HL-60 (cell line): ENCODE measurements around the gene PHF21A.

Experiments
- DNase-seq, 2 experiments: peaks; one replicate each; pipeline ENCODE4 v3.0.0-alpha.2; 2010 to 2020; ENCODE audit warnings: low read depth in 1 of 2, low spot score in 1 of 2
- H3K27ac ChIP-seq: fragments of 250-450 bp; sonication (Bioruptor Pico); replicated peaks from 2 replicates; pipeline ENCODE4 v1.5.1; 2020; ENCODE audit warnings: mild to moderate bottlenecking, moderate library complexity
- H3K27me3 ChIP-seq: fragments of 250-450 bp; sonication (Bioruptor Pico); 2 replicates; pipeline ENCODE4 v1.5.1; 2021; ENCODE audit warnings: mild to moderate bottlenecking, moderate library complexity; ENCODE audit not compliant: insufficient read depth, poor library complexity, severe bottlenecking
- H3K4me3 ChIP-seq: replicated peaks from 2 replicates; pipeline ENCODE4 v1.5.1; 2011; ENCODE audit warnings: mild to moderate bottlenecking, control low read depth, low read length; ENCODE audit not compliant: insufficient read depth
- GABPA ChIP-seq: IDR thresholded peaks from 2 replicates; pipeline ENCODE4 v1.6.1; 2012; ENCODE audit warnings: low read depth
- POLR2AphosphoS5 ChIP-seq: IDR thresholded peaks from 2 replicates; pipeline ENCODE4 v1.6.1; 2012; ENCODE audit warnings: low read depth
- SPI1 ChIP-seq: IDR thresholded peaks from 2 replicates; pipeline ENCODE4 v1.6.1; 2012; ENCODE audit warnings: low read depth, mild to moderate bottlenecking, borderline replicate concordance
- TF ChIP-seq, protein P1 (sequence below): IDR thresholded peaks from one replicate; pipeline ENCODE4 v1.5.1; 2011; ENCODE audit warnings: low read length, control low read depth, inconsistent platforms; ENCODE audit not compliant: insufficient read depth
- TF ChIP-seq, protein P2 (sequence below): IDR thresholded peaks from 2 replicates; pipeline ENCODE4 v1.6.1; 2012; ENCODE audit warnings: low read depth; ENCODE audit not compliant: insufficient replicate concordance

Gene PHF21A

GRCh38 chr11:45933131-45933831, 188.0 kb downstream of the PHF21A start:
- Histone ChIP-seq H3K27me3 (no peaks in the 10 kb centered on the region), H3K27ac (no peak overlapping the region), H3K4me3 (no peak overlapping the region)

DNA sequence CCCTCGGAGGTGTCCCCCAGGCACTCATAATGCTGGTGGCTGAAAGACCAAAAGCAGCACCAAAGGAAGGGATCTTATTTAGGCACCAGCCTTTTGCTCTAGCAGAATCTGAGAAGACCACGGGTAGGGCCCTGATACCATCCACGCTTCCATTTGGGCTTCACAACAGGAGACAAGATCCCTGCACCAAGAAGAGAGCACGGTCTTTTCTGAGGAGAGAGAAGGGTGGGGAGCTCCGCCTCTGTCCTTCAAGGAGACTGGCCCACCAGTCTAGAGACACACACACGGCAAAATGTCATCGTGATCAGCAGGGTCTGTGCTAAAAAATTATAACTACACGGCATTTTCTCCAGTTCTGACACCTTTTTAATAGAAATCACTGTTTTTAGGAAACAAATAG, 189.0 kb downstream of the PHF21A start:
- DNase-seq = no peak
- Histone ChIP-seq H3K4me3 (no peak overlapping the region), H3K27me3 (no peaks in the 10 kb centered on the region), H3K27ac (no peak overlapping the region)
- TF ChIP-seq, protein P1, sequence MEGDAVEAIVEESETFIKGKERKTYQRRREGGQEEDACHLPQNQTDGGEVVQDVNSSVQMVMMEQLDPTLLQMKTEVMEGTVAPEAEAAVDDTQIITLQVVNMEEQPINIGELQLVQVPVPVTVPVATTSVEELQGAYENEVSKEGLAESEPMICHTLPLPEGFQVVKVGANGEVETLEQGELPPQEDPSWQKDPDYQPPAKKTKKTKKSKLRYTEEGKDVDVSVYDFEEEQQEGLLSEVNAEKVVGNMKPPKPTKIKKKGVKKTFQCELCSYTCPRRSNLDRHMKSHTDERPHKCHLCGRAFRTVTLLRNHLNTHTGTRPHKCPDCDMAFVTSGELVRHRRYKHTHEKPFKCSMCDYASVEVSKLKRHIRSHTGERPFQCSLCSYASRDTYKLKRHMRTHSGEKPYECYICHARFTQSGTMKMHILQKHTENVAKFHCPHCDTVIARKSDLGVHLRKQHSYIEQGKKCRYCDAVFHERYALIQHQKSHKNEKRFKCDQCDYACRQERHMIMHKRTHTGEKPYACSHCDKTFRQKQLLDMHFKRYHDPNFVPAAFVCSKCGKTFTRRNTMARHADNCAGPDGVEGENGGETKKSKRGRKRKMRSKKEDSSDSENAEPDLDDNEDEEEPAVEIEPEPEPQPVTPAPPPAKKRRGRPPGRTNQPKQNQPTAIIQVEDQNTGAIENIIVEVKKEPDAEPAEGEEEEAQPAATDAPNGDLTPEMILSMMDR = no peak
- TF ChIP-seq POLR2AphosphoS5 (no peak), GABPA (no peak), SPI1 (no peak)
- TF ChIP-seq, protein P2, sequence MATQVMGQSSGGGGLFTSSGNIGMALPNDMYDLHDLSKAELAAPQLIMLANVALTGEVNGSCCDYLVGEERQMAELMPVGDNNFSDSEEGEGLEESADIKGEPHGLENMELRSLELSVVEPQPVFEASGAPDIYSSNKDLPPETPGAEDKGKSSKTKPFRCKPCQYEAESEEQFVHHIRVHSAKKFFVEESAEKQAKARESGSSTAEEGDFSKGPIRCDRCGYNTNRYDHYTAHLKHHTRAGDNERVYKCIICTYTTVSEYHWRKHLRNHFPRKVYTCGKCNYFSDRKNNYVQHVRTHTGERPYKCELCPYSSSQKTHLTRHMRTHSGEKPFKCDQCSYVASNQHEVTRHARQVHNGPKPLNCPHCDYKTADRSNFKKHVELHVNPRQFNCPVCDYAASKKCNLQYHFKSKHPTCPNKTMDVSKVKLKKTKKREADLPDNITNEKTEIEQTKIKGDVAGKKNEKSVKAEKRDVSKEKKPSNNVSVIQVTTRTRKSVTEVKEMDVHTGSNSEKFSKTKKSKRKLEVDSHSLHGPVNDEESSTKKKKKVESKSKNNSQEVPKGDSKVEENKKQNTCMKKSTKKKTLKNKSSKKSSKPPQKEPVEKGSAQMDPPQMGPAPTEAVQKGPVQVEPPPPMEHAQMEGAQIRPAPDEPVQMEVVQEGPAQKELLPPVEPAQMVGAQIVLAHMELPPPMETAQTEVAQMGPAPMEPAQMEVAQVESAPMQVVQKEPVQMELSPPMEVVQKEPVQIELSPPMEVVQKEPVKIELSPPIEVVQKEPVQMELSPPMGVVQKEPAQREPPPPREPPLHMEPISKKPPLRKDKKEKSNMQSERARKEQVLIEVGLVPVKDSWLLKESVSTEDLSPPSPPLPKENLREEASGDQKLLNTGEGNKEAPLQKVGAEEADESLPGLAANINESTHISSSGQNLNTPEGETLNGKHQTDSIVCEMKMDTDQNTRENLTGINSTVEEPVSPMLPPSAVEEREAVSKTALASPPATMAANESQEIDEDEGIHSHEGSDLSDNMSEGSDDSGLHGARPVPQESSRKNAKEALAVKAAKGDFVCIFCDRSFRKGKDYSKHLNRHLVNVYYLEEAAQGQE = no peak

More at GRCh38 chr11:45933131-45933831, 188.0 kb downstream of the PHF21A start:
- TF ChIP-seq, protein P2 = no peak
- TF ChIP-seq, protein P1 = no peak
- TF ChIP-seq SPI1 (no peak), POLR2AphosphoS5 (no peak), GABPA (no peak)
- no peak for DNase-seq

GRCh38 chr11:45931739-45932138, 189.5 kb downstream of the PHF21A start:
- DNase-seq = no peak

More at GRCh38 chr11:45931739-45932138, 189.5 kb downstream of the PHF21A start:
- Histone ChIP-seq H3K27me3 (no peaks in the 10 kb centered on the region), H3K4me3 (no peak overlapping the region), H3K27ac (no peak overlapping the region)
- TF ChIP-seq SPI1 (no peak), POLR2AphosphoS5 (no peak), GABPA (no peak)
- TF ChIP-seq, protein P1 = no peak
